Measurements from ENCODE around the gene BRDT. TPM values are rescaled to one million over a fixed set of nuclear protein-coding genes. Genes with fewer than 3 reads are reported as not detected.

BRDT gene
- not detected for total RNA-seq
- long read RNA-seq, donor 1 = 0 reads
- long read RNA-seq, donor 2 = 0 reads

DNA sequence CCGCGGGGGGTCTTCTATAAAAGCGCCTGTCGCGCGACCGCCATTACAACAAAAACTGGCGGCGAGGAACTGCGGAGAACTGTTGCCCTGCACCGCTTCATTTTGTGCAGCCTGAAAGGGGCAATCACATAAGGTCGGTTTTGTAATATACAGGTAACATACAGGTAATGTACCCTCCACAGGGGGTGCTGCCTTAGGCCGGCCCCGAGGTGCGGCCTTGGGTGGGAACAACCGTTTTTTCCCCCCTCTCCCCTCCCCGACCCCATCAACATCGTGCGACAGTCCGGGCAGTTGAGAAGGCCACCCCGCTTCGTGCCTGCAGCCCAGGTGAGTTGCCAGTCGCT is at the start of gene BRDT:
TSS of gene BRDT (plus strand) at position 46 of the 344 bp plus-strand sequence. CDS start 13,354 bp downstream, outside the sequence.
- intact Hi-C loops (cut with DNase I) = no loop called here
- no peak for DNase-seq (ENCODE audit: low spot score)

DNA sequence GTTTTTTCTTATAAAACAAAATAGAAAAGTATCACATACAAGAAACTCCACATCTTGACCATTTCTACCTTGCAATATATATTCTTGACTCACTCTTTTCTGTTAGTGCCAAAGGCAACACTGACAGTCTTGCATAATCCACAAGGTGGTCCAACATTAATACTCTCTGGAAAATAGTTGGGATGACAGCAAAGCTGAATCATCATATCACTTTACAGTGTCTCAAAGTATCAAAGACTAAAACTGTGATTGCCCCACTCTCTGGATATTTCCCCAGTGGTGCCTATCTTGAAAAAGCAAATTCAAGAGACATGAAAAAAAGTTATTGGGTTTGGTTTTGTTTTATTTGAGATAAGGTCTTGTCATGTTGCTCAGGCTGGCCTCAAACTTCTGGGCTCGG is 48.6 kb upstream of the BRDT start:
- no peak for DNase-seq (ENCODE audit: low spot score)
- intact Hi-C loops (cut with DNase I) = no loop called here

GRCh38 chr1:91901231-91901630 is 48.0 kb upstream of the BRDT start:
- DNase-seq (ENCODE audit: low spot score) = no peak

GRCh38 chr1:91912266-91912665 is 36.9 kb upstream of the BRDT start:
- intact Hi-C loops (cut with DNase I) = no loop called here
- DNase-seq (ENCODE audit: low spot score) = no peak

More at GRCh38 chr1:91901231-91901630, 48.0 kb upstream of the BRDT start:
- intact Hi-C loops (cut with DNase I) = no loop called here

- no peak for DNase-seq (ENCODE audit: low spot score)
- intact Hi-C loops (cut with DNase I) = no loop called here
Observed at GRCh38 chr1:91913018-91913417, 36.2 kb upstream of the BRDT start.

- intact Hi-C loops (cut with DNase I) = no loop called here
Observed at GRCh38 chr1:91916046-91916445, 33.2 kb upstream of the BRDT start.

DNA sequence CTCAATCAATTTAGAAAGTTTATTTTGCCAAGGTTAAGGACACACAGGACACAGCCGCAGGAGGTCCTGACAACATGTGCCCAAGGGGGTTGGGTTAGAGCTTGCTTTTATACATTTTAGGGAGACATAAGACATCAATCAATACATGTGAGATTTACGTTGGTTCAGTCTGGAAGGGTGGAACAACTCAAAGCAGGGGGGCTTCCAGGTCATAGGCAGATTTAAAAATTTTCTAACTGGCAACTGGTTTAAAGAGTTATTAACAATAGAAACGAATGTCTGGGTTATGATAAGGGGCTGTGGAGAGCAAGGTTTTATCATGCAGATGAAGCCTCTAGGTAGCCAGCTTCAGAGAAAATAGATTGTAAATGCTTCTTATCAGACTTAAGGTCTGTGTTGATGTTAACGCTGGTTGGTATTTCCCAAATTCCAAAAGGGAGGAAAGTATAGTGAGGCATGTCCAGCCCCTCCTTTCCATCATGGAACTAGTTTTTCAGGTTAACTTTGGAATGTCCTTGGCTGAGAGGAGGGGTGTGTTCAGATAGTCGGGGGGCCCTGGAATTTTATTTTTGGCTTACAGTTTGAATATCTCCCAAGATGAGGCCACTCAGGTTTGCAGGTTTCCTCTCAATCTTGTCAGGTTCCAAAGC is 32.3 kb upstream of the BRDT start:
- no peak for DNase-seq (ENCODE audit: low spot score)
- intact Hi-C loops (cut with DNase I) = no loop called here

More at GRCh38 chr1:91916046-91916445, 33.2 kb upstream of the BRDT start:
- no peak for DNase-seq (ENCODE audit: low spot score)

GRCh38 chr1:91919962-91920361 is 29.2 kb upstream of the BRDT start:
- intact Hi-C loops (cut with DNase I) = no loop called here

DNA sequence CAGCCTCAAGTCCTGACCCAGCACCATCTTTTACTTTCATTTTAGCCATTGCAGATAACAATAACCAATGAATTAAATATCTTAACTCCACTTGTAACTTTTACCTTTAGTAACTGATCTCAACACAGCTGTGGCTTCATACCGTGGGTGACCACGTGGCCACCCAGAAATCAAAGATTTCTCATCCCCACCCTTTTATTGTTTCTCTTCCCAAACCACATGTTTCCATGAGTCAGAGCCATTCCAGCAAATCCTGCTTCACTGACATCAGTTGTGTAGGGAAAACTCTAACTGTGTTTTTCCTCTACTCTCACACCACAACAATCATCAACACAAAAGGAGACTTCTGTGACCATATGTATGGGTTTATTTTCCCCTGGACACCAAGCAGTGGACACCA is 25.1 kb upstream of the BRDT start:
- intact Hi-C loops (cut with DNase I) = no loop called here
- DNase-seq (ENCODE audit: low spot score) = no peak

More at GRCh38 chr1:91919962-91920361, 29.2 kb upstream of the BRDT start:
- no peak for DNase-seq (ENCODE audit: low spot score)

GRCh38 chr1:91925644-91926435 is 23.4 kb upstream of the BRDT start:
- intact Hi-C loops (cut with DNase I) = loop anchor here (5.0 kb wide), 1 partner anchor 414 kb away; no protein-coding TSS in a partner anchor
- DNase-seq (ENCODE audit: low spot score) = no peak

- no peak for DNase-seq (ENCODE audit: low spot score)
- intact Hi-C loops (cut with DNase I) = loop anchor here (5.0 kb wide), 1 partner anchor 416 kb away; no protein-coding TSS in a partner anchor
Observed at GRCh38 chr1:91928026-91928425, 21.2 kb upstream of the BRDT start.

DNA sequence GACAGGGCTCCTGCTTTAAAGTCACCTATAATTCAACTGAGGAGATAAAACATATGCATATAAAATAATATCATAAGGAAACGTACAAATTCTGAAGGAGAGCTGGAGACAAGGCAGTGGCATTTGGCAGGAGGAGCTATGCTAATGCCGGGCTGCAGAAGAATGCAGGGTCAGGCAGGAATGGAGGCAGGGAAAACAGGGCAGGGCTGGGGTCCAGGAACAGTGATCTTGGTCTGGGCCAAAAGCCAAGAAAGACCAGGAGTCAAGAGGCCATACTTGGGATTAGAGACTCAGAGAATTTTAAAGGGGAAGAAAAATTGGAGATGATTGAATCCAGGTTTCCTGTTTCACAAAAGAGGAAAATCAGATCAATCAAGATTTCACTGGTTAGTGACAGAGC is 20.0 kb upstream of the BRDT start:
- DNase-seq (ENCODE audit: low spot score) = no peak
- intact Hi-C loops (cut with DNase I) = loop anchor here (5.0 kb wide), 1 partner anchor 417 kb away; no protein-coding TSS in a partner anchor

- intact Hi-C loops (cut with DNase I) = no loop called here
Observed at GRCh38 chr1:91937613-91938012, 11.6 kb upstream of the BRDT start.

DNA sequence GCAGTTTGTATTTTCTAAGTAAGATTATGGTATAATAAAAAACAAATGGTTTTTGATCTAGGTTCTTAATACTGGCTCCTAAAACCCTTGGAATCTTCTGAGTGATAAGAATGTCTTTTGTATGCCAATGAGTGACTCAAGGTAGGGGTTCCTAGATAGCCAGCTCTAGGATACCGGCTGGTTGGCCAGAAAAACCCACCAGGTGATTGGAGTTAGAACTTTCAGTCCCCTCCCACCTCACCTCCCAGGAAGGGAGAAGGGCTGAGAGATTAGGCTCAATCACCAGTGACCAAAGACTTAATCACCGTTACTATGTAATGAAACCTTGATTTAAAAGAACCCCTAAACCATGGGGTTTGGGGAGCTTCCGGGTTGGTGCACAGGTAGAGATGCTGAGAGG is 8.7 kb upstream of the BRDT start:
- intact Hi-C loops (cut with DNase I) = no loop called here
- DNase-seq (ENCODE audit: low spot score) = no peak

More at GRCh38 chr1:91937613-91938012, 11.6 kb upstream of the BRDT start:
- DNase-seq (ENCODE audit: low spot score) = no peak

GRCh38 chr1:91944087-91944486 is 5.1 kb upstream of the BRDT start:
- DNase-seq (ENCODE audit: low spot score) = no peak
- intact Hi-C loops (cut with DNase I) = no loop called here

- intact Hi-C loops (cut with DNase I) = no loop called here
- no peak for DNase-seq (ENCODE audit: low spot score)
Observed at GRCh38 chr1:91948097-91948496, 1.1 kb upstream of the BRDT start.

GRCh38 chr1:91948501-91949355 is 473 bp upstream of the BRDT start:
- intact Hi-C loops (cut with DNase I) = no loop called here
- DNase-seq (ENCODE audit: low spot score) = no peak

- no peak for DNase-seq (ENCODE audit: low spot score)
- intact Hi-C loops (cut with DNase I) = no loop called here
Observed at GRCh38 chr1:91952187-91952586, 3.0 kb downstream of the BRDT start.

DNA sequence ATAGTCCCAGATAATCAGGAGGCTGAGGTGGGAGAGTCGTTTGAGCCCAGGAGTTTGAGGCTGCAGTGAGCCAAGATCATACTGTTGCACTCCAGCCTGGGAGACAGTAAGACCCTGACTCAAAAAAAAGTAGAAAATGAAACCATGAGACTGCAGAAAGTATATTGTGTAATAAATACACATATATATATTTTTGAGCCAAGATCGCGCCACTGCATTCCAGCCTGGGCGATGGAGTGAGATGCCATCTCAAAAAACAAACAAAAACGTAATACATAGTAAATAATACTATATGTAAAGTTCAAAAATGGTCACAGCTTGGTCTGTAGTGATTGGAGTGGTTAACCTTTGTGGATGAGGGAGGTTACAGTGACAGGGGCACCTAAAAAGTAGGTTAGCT is 9.7 kb downstream of the BRDT start:
- DNase-seq (ENCODE audit: low spot score) = no peak
- intact Hi-C loops (cut with DNase I) = no loop called here

- intact Hi-C loops (cut with DNase I) = no loop called here
- no peak for DNase-seq (ENCODE audit: low spot score)
Observed at GRCh38 chr1:91968334-91968733, 19.1 kb downstream of the BRDT start.
